HUES6 (cell line): Measurements from ENCODE around the gene IL3.

Source experiments
- H3K27ac ChIP-seq: 2 replicates; pipeline ENCODE4 v1.7.0; 2013; ENCODE audit warnings: low read depth, mild to moderate bottlenecking, low read length, inconsistent platforms
- H3K27me3 ChIP-seq: 2 replicates; pipeline ENCODE4 v1.6.1; 2013; ENCODE audit warnings: low read length; ENCODE audit not compliant: control insufficient read depth, insufficient read depth
- H3K36me3 ChIP-seq: 2 replicates; pipeline ENCODE4 v1.6.1; 2013; ENCODE audit warnings: low read length; ENCODE audit not compliant: control insufficient read depth, insufficient read depth
- H3K4me1 ChIP-seq: 2 replicates; pipeline ENCODE4 v1.6.1; 2013; ENCODE audit warnings: low read length; ENCODE audit not compliant: control insufficient read depth, insufficient read depth
- H3K4me3 ChIP-seq: 2 replicates; pipeline ENCODE4 v1.5.1; 2013; ENCODE audit warnings: low read depth, low read length
- H3K9ac ChIP-seq: one replicate; pipeline ENCODE4 v1.6.1; 2013; ENCODE audit warnings: mild to moderate bottlenecking, low read length
- H3K9me3 ChIP-seq: 2 replicates; pipeline ENCODE4 v1.6.1; 2013; ENCODE audit warnings: low read depth, low read length; ENCODE audit not compliant: control insufficient read depth, insufficient read depth

IL3 gene

GRCh38 chr5:132027027-132027426 lies 33.4 kb upstream of the IL3 start:
- H3K9ac ChIP-seq, result no peak overlapping the region
- H3K36me3 ChIP-seq, result no peaks in the 10 kb centered on the region
- no peak overlapping the region for H3K4me3 ChIP-seq
- H3K27ac ChIP-seq, result no peak overlapping the region
- no peaks in the 10 kb centered on the region for H3K4me1 ChIP-seq
- H3K27me3 ChIP-seq, result no peaks in the 10 kb centered on the region
- H3K9me3 ChIP-seq, result no peaks in the 10 kb centered on the region

GRCh38 chr5:132029609-132030330 lies 30.7 kb upstream of the IL3 start:
- Histone ChIP-seq H3K9me3 (no peaks in the 10 kb centered on the region), H3K4me3 (no peak overlapping the region), H3K27ac (no peak overlapping the region), H3K36me3 (no peaks in the 10 kb centered on the region), H3K27me3 (no peaks in the 10 kb centered on the region), H3K9ac (no peak overlapping the region), H3K4me1 (no peaks in the 10 kb centered on the region)

- no peak overlapping the region for H3K4me3 ChIP-seq
- H3K4me1 ChIP-seq, result no peaks in the 10 kb centered on the region
- no peaks in the 10 kb centered on the region for H3K9me3 ChIP-seq
- no peak overlapping the region for H3K27ac ChIP-seq
- no peaks in the 10 kb centered on the region for H3K27me3 ChIP-seq
- no peak overlapping the region for H3K9ac ChIP-seq
- H3K36me3 ChIP-seq, result no peaks in the 10 kb centered on the region
These were observed 29.8 kb upstream of the IL3 start for GRCh38 chr5:132030610-132031009.

DNA sequence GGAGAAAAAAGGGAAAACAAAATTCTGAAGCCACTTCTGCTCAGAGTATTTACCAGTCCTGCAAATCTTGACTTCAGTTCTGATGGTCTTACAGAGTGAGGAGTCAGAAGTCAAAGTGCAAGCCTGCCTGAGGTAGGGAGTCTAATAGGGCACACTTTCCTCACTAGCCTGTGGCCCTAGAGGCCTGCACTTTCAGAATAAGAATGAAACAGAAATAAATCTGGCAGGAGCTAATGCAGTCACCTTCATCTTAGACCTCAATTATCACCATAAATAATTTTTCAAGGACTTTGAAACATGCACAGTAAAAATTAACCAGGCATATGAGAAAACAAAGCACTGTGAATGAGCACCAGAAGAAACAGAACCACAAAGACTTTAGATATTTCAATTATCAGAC lies 28.3 kb upstream of the IL3 start:
- H3K27me3 ChIP-seq, result no peaks in the 10 kb centered on the region
- no peaks in the 10 kb centered on the region for H3K9me3 ChIP-seq
- H3K4me1 ChIP-seq, result no peaks in the 10 kb centered on the region
- no peaks in the 10 kb centered on the region for H3K36me3 ChIP-seq
- no peak overlapping the region for H3K9ac ChIP-seq
- no peak overlapping the region for H3K4me3 ChIP-seq
- no peak overlapping the region for H3K27ac ChIP-seq

GRCh38 chr5:132033122-132033521 lies 27.3 kb upstream of the IL3 start:
- no peak overlapping the region for H3K4me3 ChIP-seq

GRCh38 chr5:132037353-132037752 lies 23.1 kb upstream of the IL3 start:
- Histone ChIP-seq H3K9ac (no peak overlapping the region), H3K4me3 (no peak overlapping the region), H3K9me3 (no peaks in the 10 kb centered on the region), H3K4me1 (no peaks in the 10 kb centered on the region), H3K27ac (no peak overlapping the region), H3K36me3 (no peaks in the 10 kb centered on the region), H3K27me3 (no peaks in the 10 kb centered on the region)

More at GRCh38 chr5:132033122-132033521, 27.3 kb upstream of the IL3 start:
- H3K4me1 ChIP-seq, result no peaks in the 10 kb centered on the region
- no peaks in the 10 kb centered on the region for H3K27me3 ChIP-seq
- no peaks in the 10 kb centered on the region for H3K9me3 ChIP-seq
- no peaks in the 10 kb centered on the region for H3K36me3 ChIP-seq
- H3K27ac ChIP-seq, result no peak overlapping the region
- H3K9ac ChIP-seq, result no peak overlapping the region

DNA sequence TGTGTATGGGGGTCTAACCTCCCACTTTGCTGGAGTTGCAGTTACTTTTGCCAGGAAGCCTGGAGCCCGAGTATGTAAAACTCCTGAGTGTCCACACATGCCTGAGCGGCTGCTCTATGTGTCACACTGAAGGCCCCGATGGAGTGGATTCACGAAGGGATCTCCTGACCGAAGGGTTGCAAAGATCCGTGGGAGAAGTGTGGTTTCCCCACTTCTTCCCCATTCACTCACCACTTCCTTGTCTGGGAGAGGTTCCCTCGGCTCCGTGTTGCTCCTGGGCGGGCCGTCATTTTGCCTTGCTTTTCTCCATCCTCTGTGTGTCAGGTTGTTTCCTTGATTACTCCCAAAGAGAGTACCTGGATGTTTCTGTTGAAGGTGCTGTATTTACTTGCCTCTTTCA lies 16.2 kb upstream of the IL3 start:
- Histone ChIP-seq H3K4me1 (peaks cover 12% of the 10 kb centered on the region), H3K27me3 (no peaks in the 10 kb centered on the region), H3K36me3 (no peaks in the 10 kb centered on the region), H3K9ac (no peak overlapping the region), H3K4me3 (no peak overlapping the region), H3K27ac (no peak overlapping the region), H3K9me3 (no peaks in the 10 kb centered on the region)

GRCh38 chr5:132046880-132047299 lies 13.6 kb upstream of the IL3 start:
- Histone ChIP-seq H3K36me3 (no peaks in the 10 kb centered on the region), H3K9me3 (no peaks in the 10 kb centered on the region), H3K9ac (no peak overlapping the region), H3K27ac (no peak overlapping the region), H3K27me3 (no peaks in the 10 kb centered on the region), H3K4me3 (no peak overlapping the region), H3K4me1 (peaks cover 12% of the 10 kb centered on the region)

DNA sequence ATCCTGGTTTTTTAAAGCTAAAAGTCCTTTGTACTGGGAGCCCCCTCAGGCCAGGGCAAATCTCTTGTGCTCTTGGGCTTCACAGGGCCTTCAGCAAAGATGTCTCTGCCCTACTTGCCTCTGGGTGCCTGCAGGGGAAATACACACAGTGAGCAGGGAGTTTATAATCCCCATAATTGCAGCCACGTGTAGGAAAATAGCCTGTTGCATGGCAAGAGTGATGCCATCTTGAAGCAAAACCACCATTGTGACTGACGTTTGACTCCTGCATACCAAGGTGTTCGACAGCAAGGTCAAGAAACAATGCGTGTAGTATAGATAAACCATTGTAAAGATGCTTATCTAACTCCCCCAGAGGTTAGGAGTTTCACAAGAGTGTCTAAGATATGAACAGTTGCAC lies 11.4 kb upstream of the IL3 start:
- Histone ChIP-seq H3K9me3 (no peaks in the 10 kb centered on the region), H3K27ac (no peak overlapping the region), H3K4me3 (no peak overlapping the region), H3K27me3 (no peaks in the 10 kb centered on the region), H3K36me3 (no peaks in the 10 kb centered on the region), H3K9ac (no peak overlapping the region), H3K4me1 (peaks cover 12% of the 10 kb centered on the region)

DNA sequence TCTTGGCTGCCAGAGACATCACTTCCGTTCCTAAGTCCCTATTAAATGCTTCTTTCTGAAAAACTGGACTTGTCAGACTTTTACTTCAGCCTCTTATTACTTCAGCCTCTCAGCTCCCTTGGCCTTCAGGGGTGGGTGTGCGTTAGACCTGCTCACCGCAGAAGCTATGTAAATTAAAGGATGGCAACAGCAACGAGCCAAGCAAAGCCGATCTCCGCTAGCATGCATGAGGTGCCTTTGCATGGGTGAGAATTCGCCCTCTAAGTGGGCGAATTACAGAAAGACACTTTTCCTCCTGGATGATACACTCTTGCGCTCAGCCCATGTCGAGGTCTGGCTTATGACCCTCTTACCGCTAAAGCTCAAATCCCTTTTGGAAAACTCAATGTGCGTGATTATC lies 10.9 kb upstream of the IL3 start:
- no peaks in the 10 kb centered on the region for H3K27me3 ChIP-seq
- H3K36me3 ChIP-seq, result no peaks in the 10 kb centered on the region
- peaks cover 12% of the 10 kb centered on the region for H3K4me1 ChIP-seq
- H3K27ac ChIP-seq, result no peak overlapping the region
- no peak overlapping the region for H3K4me3 ChIP-seq
- no peak overlapping the region for H3K9ac ChIP-seq
- no peaks in the 10 kb centered on the region for H3K9me3 ChIP-seq

GRCh38 chr5:132050136-132050535 lies 10.3 kb upstream of the IL3 start:
- H3K27ac ChIP-seq, result no peak overlapping the region
- H3K27me3 ChIP-seq, result no peaks in the 10 kb centered on the region
- H3K4me3 ChIP-seq, result no peak overlapping the region
- H3K9me3 ChIP-seq, result no peaks in the 10 kb centered on the region
- no peak overlapping the region for H3K9ac ChIP-seq
- H3K4me1 ChIP-seq, result peaks cover 12% of the 10 kb centered on the region
- no peaks in the 10 kb centered on the region for H3K36me3 ChIP-seq
